Activated CD4-positive, alpha-beta T cell treated with anti-CD3 and anti-CD28 coated beads, Interleukin-2, amount 50 U/mL, for 16 hours (primary cell): ENCODE results near the gene PAX3.

ENCODE experiments used
- DNase-seq: peaks from one replicate; pipeline ENCODE4 v3.0.0-alpha.2; 2020

PAX3 gene

GRCh38 chr2:222295368-222296062 is 3.3 kb downstream of the PAX3 start:
- DNase-seq, result no peak

- no peak for DNase-seq
Observed at GRCh38 chr2:222294996-222295367, 3.8 kb downstream of the PAX3 start.

GRCh38 chr2:222293660-222294630 is 4.9 kb downstream of the PAX3 start:
- DNase-seq, result no peak

- no peak for DNase-seq
Observed at GRCh38 chr2:222292149-222293134, 6.4 kb downstream of the PAX3 start.

- no peak for DNase-seq
Observed at GRCh38 chr2:222291485-222291841, 7.3 kb downstream of the PAX3 start.

GRCh38 chr2:222290736-222291484 is 7.9 kb downstream of the PAX3 start:
- no peak for DNase-seq

GRCh38 chr2:222290401-222290735 is 8.4 kb downstream of the PAX3 start:
- no peak for DNase-seq

- DNase-seq, result no peak
Observed at GRCh38 chr2:222289278-222290160, 9.3 kb downstream of the PAX3 start.

- no peak for DNase-seq
Observed at GRCh38 chr2:222288590-222289277, 10.1 kb downstream of the PAX3 start.

GRCh38 chr2:222287862-222288479 is 10.8 kb downstream of the PAX3 start:
- DNase-seq, result no peak

GRCh38 chr2:222284466-222284865 is 14.3 kb downstream of the PAX3 start:
- DNase-seq, result no peak

GRCh38 chr2:222283634-222284033 is 15.2 kb downstream of the PAX3 start:
- DNase-seq, result no peak

GRCh38 chr2:222281506-222281905 is 17.3 kb downstream of the PAX3 start:
- no peak for DNase-seq

GRCh38 chr2:222280795-222281194 is 18.0 kb downstream of the PAX3 start:
- no peak for DNase-seq

GRCh38 chr2:222272446-222273015 is 26.3 kb downstream of the PAX3 start:
- no peak for DNase-seq

GRCh38 chr2:222271854-222272253 is 26.9 kb downstream of the PAX3 start:
- no peak for DNase-seq

GRCh38 chr2:222270396-222270795 is 28.4 kb downstream of the PAX3 start:
- DNase-seq, result no peak

- DNase-seq, result no peak
Observed at GRCh38 chr2:222269132-222269531, 29.7 kb downstream of the PAX3 start.

- no peak for DNase-seq
Observed at GRCh38 chr2:222268311-222268990, 30.3 kb downstream of the PAX3 start.
